ENCODE results near the gene SEC14L1.

The SEC14L1 gene

GRCh38 chr17:77264617-77265230 lies 124.0 kb downstream of the SEC14L1 start:
- Histone ChIP-seq H3K27ac (no peak overlapping the region), H3K27me3 (replicated peaks) (no peaks in the 10 kb centered on the region), H3K4me3 (ENCODE audit: low read depth, low read length) (no peak overlapping the region), H3K36me3 (replicated peaks) (no peaks in the 10 kb centered on the region)
- no peak for DNase-seq
- in situ Hi-C loops (cut with HindIII; ENCODE audit: low pct_ligation_motif_present, low sequenced_read_pairs): no loop called here
- no peak for TF ChIP-seq CTCF (IDR thresholded peaks at IDR 0.05; ENCODE audit: low read depth, low read length, missing control alignments)

GRCh38 chr17:77266213-77266612 lies 125.4 kb downstream of the SEC14L1 start:
- Histone ChIP-seq H3K4me3 (ENCODE audit: low read depth, low read length) (no peak overlapping the region), H3K27ac (no peak overlapping the region), H3K27me3 (replicated peaks) (no peaks in the 10 kb centered on the region), H3K36me3 (replicated peaks) (no peaks in the 10 kb centered on the region)
- in situ Hi-C loops (cut with HindIII; ENCODE audit: low pct_ligation_motif_present, low sequenced_read_pairs): no loop called here
- no peak for TF ChIP-seq CTCF (IDR thresholded peaks at IDR 0.05; ENCODE audit: low read depth, low read length, missing control alignments)
- no peak for DNase-seq

Measured in brain microvascular endothelial cell (primary cell).